Calu3 (cell line): ENCODE data around the gene LDLRAD4. TPM values are rescaled to one million over a fixed set of nuclear protein-coding genes. Genes with fewer than 3 reads are reported as not detected.

Experiments
- BruUV-seq: library from RNA; stranded (reverse); fragments of 400-500 nt; replicated peaks from 2 replicates; lab custom pipeline; 2021; lab: Mats Ljungman, UMichigan
- CTCF ChIA-PET: fragments of 300-600 bp; sonication (Branson Sonifier 250); formaldehyde crosslinking; loops from one replicate; lab custom pipeline; 2022; ENCODE audit warnings: antibody characterized with exemption; lab: Charles Lee
- DNase-seq: peaks from one replicate; pipeline ENCODE4 v3.0.0; 2022
- H3K27ac Mint-ChIP-seq: one replicate; pipeline ENCODE4 v1.8.0; 2022; ENCODE audit warnings: mixed read lengths; ENCODE audit not compliant: unreplicated experiment
- H3K27me3 Mint-ChIP-seq: one replicate; pipeline ENCODE4 v1.8.0; 2022; ENCODE audit warnings: mixed read lengths; ENCODE audit not compliant: unreplicated experiment
- H3K36me3 Mint-ChIP-seq: one replicate; pipeline ENCODE4 v1.8.0; 2022; ENCODE audit warnings: mild to moderate bottlenecking, moderate library complexity, mixed read lengths; ENCODE audit not compliant: insufficient read depth, unreplicated experiment
- H3K4me1 Mint-ChIP-seq: one replicate; pipeline ENCODE4 v1.8.0; 2022; ENCODE audit warnings: mild to moderate bottlenecking, low read depth, mixed read lengths; ENCODE audit not compliant: unreplicated experiment
- H3K4me3 Mint-ChIP-seq: one replicate; pipeline ENCODE4 v1.8.0; 2022; ENCODE audit warnings: mild to moderate bottlenecking, low read depth, moderate library complexity, mixed read lengths; ENCODE audit not compliant: unreplicated experiment
- H3K9me3 Mint-ChIP-seq: one replicate; pipeline ENCODE4 v1.8.0; 2022; ENCODE audit warnings: low read depth, mixed read lengths; ENCODE audit not compliant: unreplicated experiment
- CTCF ChIP-seq: fragments of 200-600 bp; IDR thresholded peaks from one replicate; pipeline ENCODE4 v1.8.0; 2022; ENCODE audit warnings: antibody characterized with exemption; ENCODE audit not compliant: unreplicated experiment
- intact Hi-C: fragments of 100-400 bp; cut with micrococcal nuclease; formaldehyde crosslinking; loops from one replicate; pipeline ENCODE4 v1.10.0; 2022; ENCODE audit not compliant: unreplicated experiment
- total RNA-seq: library from RNA; stranded (reverse); gene quantifications from 2 replicates; pipeline ENCODE4 v1.2.3, GENCODE V29; 2022

Gene LDLRAD4
- total RNA-seq, 1 experiment from 2014 or later: 0.50 TPM

GRCh38 chr18:13500869-13501542 is 282.4 kb downstream of the LDLRAD4 start:
- Mint-ChIP-seq H3K27ac (no peak overlapping the region), H3K27me3 (peaks cover 35% of the 10 kb centered on the region), H3K4me3 (no peak overlapping the region), H3K9me3 (peaks cover 12% of the 10 kb centered on the region), H3K4me1 (no peaks in the 10 kb centered on the region), H3K36me3 (no peaks in the 10 kb centered on the region)
- BruUV-seq: no TSS peak
- no peak for TF ChIP-seq CTCF
- CTCF ChIA-PET: interaction anchor here (0.6 kb wide), 1 partner anchor 26 kb away, joined by 4 read pairs; no protein-coding TSS in a partner anchor
- peak; percentile 4 for DNase-seq
- intact Hi-C loops: no loop called here

GRCh38 chr18:13501543-13501887 is 283.0 kb downstream of the LDLRAD4 start:
- no peak overlapping the region for H3K27ac Mint-ChIP-seq
- peaks cover 8% of the 10 kb centered on the region for H3K9me3 Mint-ChIP-seq
- H3K27me3 Mint-ChIP-seq: peaks cover 30% of the 10 kb centered on the region
- CTCF ChIA-PET: interaction anchor here (0.6 kb wide), 1 partner anchor 27 kb away, joined by 4 read pairs; no protein-coding TSS in a partner anchor
- H3K4me3 Mint-ChIP-seq: no peak overlapping the region
- H3K4me1 Mint-ChIP-seq: no peaks in the 10 kb centered on the region
- no peak for DNase-seq
- no TSS peak for BruUV-seq
- no peaks in the 10 kb centered on the region for H3K36me3 Mint-ChIP-seq
- TF ChIP-seq CTCF: no peak
- intact Hi-C loops: no loop called here

GRCh38 chr18:13501891-13502290 is 283.3 kb downstream of the LDLRAD4 start:
- BruUV-seq: no TSS peak
- Mint-ChIP-seq H3K4me1 (no peaks in the 10 kb centered on the region), H3K4me3 (no peak overlapping the region), H3K9me3 (peaks cover 8% of the 10 kb centered on the region), H3K36me3 (no peaks in the 10 kb centered on the region), H3K27me3 (peaks cover 30% of the 10 kb centered on the region), H3K27ac (no peak overlapping the region)
- TF ChIP-seq CTCF: no peak
- CTCF ChIA-PET: interaction anchor here (0.6 kb wide), 1 partner anchor 27 kb away, joined by 4 read pairs; no protein-coding TSS in a partner anchor
- DNase-seq: no peak
- intact Hi-C loops: no loop called here

- BruUV-seq: no TSS peak
- TF ChIP-seq CTCF: no peak
- intact Hi-C loops: no loop called here
- H3K27ac Mint-ChIP-seq: no peak overlapping the region
- peaks cover 8% of the 10 kb centered on the region for H3K9me3 Mint-ChIP-seq
- no peaks in the 10 kb centered on the region for H3K36me3 Mint-ChIP-seq
- peaks cover 36% of the 10 kb centered on the region for H3K27me3 Mint-ChIP-seq
- DNase-seq: no peak
- CTCF ChIA-PET: no interaction called here
- H3K4me1 Mint-ChIP-seq: no peaks in the 10 kb centered on the region
- H3K4me3 Mint-ChIP-seq: no peak overlapping the region
These were observed 284.0 kb downstream of the LDLRAD4 start for GRCh38 chr18:13502585-13502984.
